ENCODE results near the gene WDR19.
"Not testable (repeated sequence)": the region's sequence is repeated elsewhere in the genome, so short reads cannot be mapped to it uniquely, and the experiment has no call there.

WDR19 gene

GRCh38 chr4:39291686-39292085, 109.4 kb downstream of the WDR19 start:
- Histone ChIP-seq H2BK120ac (ENCODE audit: low read depth, low read length) (no peak overlapping the region), H3K9ac (ENCODE audit: low read depth, low read length, poor library complexity) (no peak overlapping the region), H2AK5ac (ENCODE audit: low read depth, low read length) (no peak overlapping the region), H2BK5ac (ENCODE audit: low read length) (no peak overlapping the region), H3K79me1 (ENCODE audit: low read depth, low read length) (no peaks in the 10 kb centered on the region), H3K4me2 (ENCODE audit: insufficient read depth, low read length, poor library complexity, severe bottlenecking) (no peak overlapping the region), H3K4me1 (ENCODE audit: control insufficient read depth in 2 of 2, insufficient read depth in 1 of 2, low read depth in 1 of 2, low read length in 2 of 2) (no peaks in the 10 kb centered on the region), H3K27ac (replicated peaks; ENCODE audit: low read length) (no peak overlapping the region), H3K23ac (ENCODE audit: low read depth, low read length, poor library complexity) (no peak overlapping the region), H3K14ac (ENCODE audit: low read length) (no peak overlapping the region), H3K9me3 (replicated peaks in 1 of 2; ENCODE audit: control insufficient read depth in 2 of 2, insufficient read depth in 1 of 2, low read depth in 1 of 2, low read length in 2 of 2) (no peaks in the 10 kb centered on the region), H4K8ac (ENCODE audit: low read depth, low read length) (no peak overlapping the region), H4K91ac (ENCODE audit: low read depth, low read length, poor library complexity) (no peak overlapping the region), H3K27me3 (ENCODE audit: control insufficient read depth in 3 of 3, insufficient read depth in 3 of 3, low read depth in 1 of 3, low read length in 3 of 3) (no peaks in the 10 kb centered on the region), H3K18ac (ENCODE audit: low read length) (no peak overlapping the region), H2BK12ac (ENCODE audit: low read length) (no peak overlapping the region), H3K4ac (ENCODE audit: low read length) (no peak overlapping the region), H3K4me3 (ENCODE audit: low read length in 2 of 2) (no peak overlapping the region), H2AFZ (ENCODE audit: low read length) (no peak overlapping the region), H2BK15ac (ENCODE audit: low read length) (no peak overlapping the region), H3K36me3 (replicated peaks in 1 of 2; ENCODE audit: control insufficient read depth in 2 of 2, insufficient read depth in 2 of 2, low read length in 2 of 2) (peaks cover 21 to 90% of the 10 kb centered on the region in 2 donors)
- no CpG with 5 or more reads among the region's 2 CpGs for WGBS, 2 donors (ENCODE audit: extremely low coverage in 2 of 2, insufficient read length in 2 of 2, insufficient replicate concordance in 1 of 2)
- DNase-seq (ENCODE audit: low spot score), result no peak

- H3K4me3 ChIP-seq (ENCODE audit: low read length in 2 of 2); H3K4me2 ChIP-seq (ENCODE audit: insufficient read depth, low read length, poor library complexity, severe bottlenecking); H2BK5ac ChIP-seq (ENCODE audit: low read length); H3K79me1 ChIP-seq (ENCODE audit: low read depth, low read length); H2AK5ac ChIP-seq (ENCODE audit: low read depth, low read length); H3K23ac ChIP-seq (ENCODE audit: low read depth, low read length, poor library complexity); H3K27me3 ChIP-seq (ENCODE audit: control insufficient read depth in 3 of 3, insufficient read depth in 3 of 3, low read depth in 1 of 3, low read length in 3 of 3); H3K4me1 ChIP-seq (ENCODE audit: control insufficient read depth in 2 of 2, insufficient read depth in 1 of 2, low read depth in 1 of 2, low read length in 2 of 2); H3K27ac ChIP-seq (replicated peaks; ENCODE audit: low read length); H2BK12ac ChIP-seq (ENCODE audit: low read length); H4K91ac ChIP-seq (ENCODE audit: low read depth, low read length, poor library complexity); H3K9me3 ChIP-seq (replicated peaks in 1 of 2; ENCODE audit: control insufficient read depth in 2 of 2, insufficient read depth in 1 of 2, low read depth in 1 of 2, low read length in 2 of 2); H2BK15ac ChIP-seq (ENCODE audit: low read length); H4K8ac ChIP-seq (ENCODE audit: low read depth, low read length); H3K9ac ChIP-seq (ENCODE audit: low read depth, low read length, poor library complexity); H3K18ac ChIP-seq (ENCODE audit: low read length); H3K4ac ChIP-seq (ENCODE audit: low read length); DNase-seq (ENCODE audit: low spot score); H2BK120ac ChIP-seq (ENCODE audit: low read depth, low read length); H2AFZ ChIP-seq (ENCODE audit: low read length); H3K14ac ChIP-seq (ENCODE audit: low read length): not testable (repeated sequence)
- WGBS, 2 donors (ENCODE audit: extremely low coverage in 2 of 2, insufficient read length in 2 of 2, insufficient replicate concordance in 1 of 2), result no CpG with 5 or more reads among the region's 5 CpGs
- peaks cover 18 to 83% of the 10 kb centered on the region in 2 donors for H3K36me3 ChIP-seq (replicated peaks in 1 of 2; ENCODE audit: control insufficient read depth in 2 of 2, insufficient read depth in 2 of 2, low read length in 2 of 2)
These were observed 110.1 kb downstream of the WDR19 start for GRCh38 chr4:39292433-39292832.

- H2BK120ac ChIP-seq (ENCODE audit: low read depth, low read length), result no peak overlapping the region
- peaks cover 21 to 80% of the 10 kb centered on the region in 2 donors for H3K36me3 ChIP-seq (replicated peaks in 1 of 2; ENCODE audit: control insufficient read depth in 2 of 2, insufficient read depth in 2 of 2, low read length in 2 of 2)
- H3K18ac ChIP-seq (ENCODE audit: low read length), result no peak overlapping the region
- no peak overlapping the region for H4K8ac ChIP-seq (ENCODE audit: low read depth, low read length)
- no peak overlapping the region for H3K23ac ChIP-seq (ENCODE audit: low read depth, low read length, poor library complexity)
- no peaks in the 10 kb centered on the region for H3K79me1 ChIP-seq (ENCODE audit: low read depth, low read length)
- H3K27me3 ChIP-seq (ENCODE audit: control insufficient read depth in 3 of 3, insufficient read depth in 3 of 3, low read depth in 1 of 3, low read length in 3 of 3), result no peaks in the 10 kb centered on the region
- no peak overlapping the region for H2BK5ac ChIP-seq (ENCODE audit: low read length)
- H4K91ac ChIP-seq (ENCODE audit: low read depth, low read length, poor library complexity), result no peak overlapping the region
- H3K9me3 ChIP-seq (replicated peaks in 1 of 2; ENCODE audit: control insufficient read depth in 2 of 2, insufficient read depth in 1 of 2, low read depth in 1 of 2, low read length in 2 of 2), result peaks cover 2 to 4% of the 10 kb centered on the region in 2 donors
- H3K4me3 ChIP-seq (ENCODE audit: low read length in 2 of 2), result no peak overlapping the region
- H3K4ac ChIP-seq (ENCODE audit: low read length), result no peak overlapping the region
- H2AFZ ChIP-seq (ENCODE audit: low read length), result no peak overlapping the region
- no peak overlapping the region for H3K9ac ChIP-seq (ENCODE audit: low read depth, low read length, poor library complexity)
- H3K4me1 ChIP-seq (ENCODE audit: control insufficient read depth in 2 of 2, insufficient read depth in 1 of 2, low read depth in 1 of 2, low read length in 2 of 2), result no peaks in the 10 kb centered on the region
- H3K4me2 ChIP-seq (ENCODE audit: insufficient read depth, low read length, poor library complexity, severe bottlenecking), result no peak overlapping the region
- WGBS, 2 donors (ENCODE audit: extremely low coverage in 2 of 2, insufficient read length in 2 of 2, insufficient replicate concordance in 1 of 2), result no CpG with 5 or more reads among the region's 8 CpGs
- H2BK12ac ChIP-seq (ENCODE audit: low read length), result no peak overlapping the region
- H3K27ac ChIP-seq (replicated peaks; ENCODE audit: low read length), result no peak overlapping the region
- H2BK15ac ChIP-seq (ENCODE audit: low read length), result no peak overlapping the region
- DNase-seq (ENCODE audit: low spot score), result no peak
- H2AK5ac ChIP-seq (ENCODE audit: low read depth, low read length), result no peak overlapping the region
- H3K14ac ChIP-seq (ENCODE audit: low read length), result no peak overlapping the region
These were observed 113.5 kb downstream of the WDR19 start for GRCh38 chr4:39295784-39296183.

GRCh38 chr4:39302901-39303300, 120.6 kb downstream of the WDR19 start:
- Histone ChIP-seq H4K91ac (ENCODE audit: low read depth, low read length, poor library complexity) (no peak overlapping the region), H3K4me3 (ENCODE audit: low read length in 2 of 2) (no peak overlapping the region), H2BK12ac (ENCODE audit: low read length) (no peak overlapping the region), H2AFZ (ENCODE audit: low read length) (no peak overlapping the region), H3K4ac (ENCODE audit: low read length) (no peak overlapping the region), H3K9ac (ENCODE audit: low read depth, low read length, poor library complexity) (no peak overlapping the region), H3K9me3 (replicated peaks in 1 of 2; ENCODE audit: control insufficient read depth in 2 of 2, insufficient read depth in 1 of 2, low read depth in 1 of 2, low read length in 2 of 2) (peaks cover 2% of the 10 kb centered on the region in 2 donors), H3K23ac (ENCODE audit: low read depth, low read length, poor library complexity) (no peak overlapping the region), H2AK5ac (ENCODE audit: low read depth, low read length) (no peak overlapping the region), H4K8ac (ENCODE audit: low read depth, low read length) (no peak overlapping the region), H3K27ac (replicated peaks; ENCODE audit: low read length) (no peak overlapping the region), H2BK5ac (ENCODE audit: low read length) (no peak overlapping the region), H3K4me1 (ENCODE audit: control insufficient read depth in 2 of 2, insufficient read depth in 1 of 2, low read depth in 1 of 2, low read length in 2 of 2) (peaks cover 0 to 1% of the 10 kb centered on the region in 2 donors), H3K36me3 (replicated peaks in 1 of 2; ENCODE audit: control insufficient read depth in 2 of 2, insufficient read depth in 2 of 2, low read length in 2 of 2) (peaks cover 22 to 92% of the 10 kb centered on the region in 2 donors), H3K79me1 (ENCODE audit: low read depth, low read length) (no peaks in the 10 kb centered on the region), H2BK120ac (ENCODE audit: low read depth, low read length) (no peak overlapping the region), H3K14ac (ENCODE audit: low read length) (no peak overlapping the region), H3K27me3 (ENCODE audit: control insufficient read depth in 3 of 3, insufficient read depth in 3 of 3, low read depth in 1 of 3, low read length in 3 of 3) (no peaks in the 10 kb centered on the region), H2BK15ac (ENCODE audit: low read length) (no peak overlapping the region), H3K18ac (ENCODE audit: low read length) (no peak overlapping the region), H3K4me2 (ENCODE audit: insufficient read depth, low read length, poor library complexity, severe bottlenecking) (no peak overlapping the region)
- no peak for DNase-seq (ENCODE audit: low spot score)
- no CpG with 5 or more reads among the region's 1 CpG for WGBS, 2 donors (ENCODE audit: extremely low coverage in 2 of 2, insufficient read length in 2 of 2, insufficient replicate concordance in 1 of 2)

Data from neuronal stem cell (in vitro differentiated cells).